HG02840 (cell line): ENCODE data around the gene EIF5A.
A peak's percentile ranks its signal among the peaks of the same experiment; 100 is the strongest.

Experiments used
- ATAC-seq: cut with Tn5 transposase; IDR thresholded peaks from one replicate; pipeline ENCODE4 v1.9.1; 2021; ENCODE audit warnings: mild to moderate bottlenecking, moderate library complexity, moderate number of reproducible peaks; ENCODE audit not compliant: unreplicated experiment, low FRiP score

The EIF5A gene

GRCh38 chr17:7306911-7307685, at the start of gene EIF5A:
Gene EIF5A (plus strand): TSS chr17:7307628. CDS start chr17:7309636, 2,008 bp downstream.
- ATAC-seq = peak; percentile 74

GRCh38 chr17:7258731-7259554, 48.5 kb upstream of the EIF5A start:
- no peak for ATAC-seq

- ATAC-seq = no peak
These were observed 47.9 kb upstream of the EIF5A start for GRCh38 chr17:7259555-7259889.

- no peak for ATAC-seq
These were observed 47.3 kb upstream of the EIF5A start for GRCh38 chr17:7260151-7260550.

DNA sequence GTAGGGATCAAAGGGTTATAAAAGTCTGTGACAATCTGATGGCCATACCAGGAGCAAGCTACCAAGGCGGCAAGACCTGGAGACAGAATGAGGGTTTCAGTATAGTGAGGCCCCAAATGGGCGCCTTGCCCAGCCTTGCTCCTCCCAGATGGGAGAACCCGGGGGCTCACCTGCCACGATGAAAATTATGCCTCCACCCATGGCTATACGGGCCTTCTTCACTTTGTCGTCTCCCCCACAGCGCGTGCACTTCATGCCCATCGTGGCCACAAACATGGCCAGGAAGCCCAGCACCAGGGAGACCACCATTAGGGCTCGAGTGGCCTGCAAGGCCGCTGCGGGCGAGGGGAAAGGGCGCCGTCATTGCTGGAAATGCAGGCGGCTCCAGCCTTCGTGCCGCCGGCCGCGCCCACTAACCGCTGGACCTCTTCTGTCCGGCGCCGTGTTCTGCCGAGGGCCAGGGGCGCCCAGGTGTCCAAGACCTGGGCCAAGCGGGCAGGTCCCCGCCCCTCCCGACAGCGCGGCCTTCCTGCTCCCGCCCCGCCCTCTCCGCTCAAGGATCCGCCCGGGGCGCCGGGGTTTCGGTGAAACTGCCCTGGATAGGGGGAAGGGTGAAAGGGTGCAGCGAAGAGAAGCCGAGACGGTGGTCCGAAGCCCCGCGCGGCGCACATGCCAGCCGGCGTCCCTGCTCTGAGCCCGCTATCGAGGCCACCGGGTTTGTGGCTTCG, 46.6 kb upstream of the EIF5A start:
- no peak for ATAC-seq

DNA sequence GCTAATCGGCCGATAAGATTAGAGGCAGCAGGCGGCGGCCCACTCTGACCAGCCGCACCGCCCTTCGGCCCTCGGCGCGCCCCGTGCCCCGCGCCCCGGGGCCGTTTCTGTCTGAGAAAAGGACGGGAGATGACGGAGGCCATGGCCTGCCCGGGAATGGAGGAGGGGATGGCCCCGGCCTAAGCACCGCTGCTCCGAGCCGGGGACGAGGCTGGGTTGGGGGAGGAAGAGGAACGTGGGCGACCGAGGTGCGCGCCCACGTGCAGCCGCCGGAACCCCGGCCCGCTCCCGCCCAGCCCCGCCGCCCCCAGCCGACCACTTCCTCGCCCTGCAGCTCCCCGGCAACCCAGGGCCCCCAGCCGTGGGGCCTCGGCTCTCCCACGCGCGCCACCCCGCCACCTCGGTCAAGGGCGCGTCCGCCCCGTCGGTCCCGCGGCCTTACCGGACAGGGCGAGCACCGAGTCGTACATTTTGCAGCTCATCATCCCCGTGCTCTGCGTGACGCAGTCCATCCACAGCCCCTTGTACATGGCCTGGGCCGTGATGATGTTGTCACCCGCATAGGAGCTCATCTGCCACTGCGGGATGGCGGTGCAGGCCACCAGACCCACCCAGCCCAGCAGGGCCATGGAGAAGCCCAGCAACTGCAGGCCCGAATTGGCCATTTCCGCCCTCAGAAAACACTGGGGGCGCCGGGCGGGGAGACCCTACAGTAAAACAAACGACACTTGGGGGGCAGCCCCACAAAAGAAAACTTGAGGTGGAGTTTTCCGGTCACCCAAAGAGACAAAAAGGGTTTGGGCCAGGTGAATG, 45.8 kb upstream of the EIF5A start:
- ATAC-seq = no peak

- no peak for ATAC-seq
These were observed 45.1 kb upstream of the EIF5A start, which contains the start of gene CLDN7 for GRCh38 chr17:7262192-7262934. Gene CLDN7 (minus strand): TSS chr17:7262478. CDS start chr17:7262043, 435 bp downstream.

- ATAC-seq = no peak
These were observed 44.3 kb upstream of the EIF5A start for GRCh38 chr17:7262935-7263800.

- ATAC-seq = no peak
These were observed 43.7 kb upstream of the EIF5A start for GRCh38 chr17:7263801-7264078.

- no peak for ATAC-seq
These were observed 40.6 kb upstream of the EIF5A start for GRCh38 chr17:7266784-7267183.

DNA sequence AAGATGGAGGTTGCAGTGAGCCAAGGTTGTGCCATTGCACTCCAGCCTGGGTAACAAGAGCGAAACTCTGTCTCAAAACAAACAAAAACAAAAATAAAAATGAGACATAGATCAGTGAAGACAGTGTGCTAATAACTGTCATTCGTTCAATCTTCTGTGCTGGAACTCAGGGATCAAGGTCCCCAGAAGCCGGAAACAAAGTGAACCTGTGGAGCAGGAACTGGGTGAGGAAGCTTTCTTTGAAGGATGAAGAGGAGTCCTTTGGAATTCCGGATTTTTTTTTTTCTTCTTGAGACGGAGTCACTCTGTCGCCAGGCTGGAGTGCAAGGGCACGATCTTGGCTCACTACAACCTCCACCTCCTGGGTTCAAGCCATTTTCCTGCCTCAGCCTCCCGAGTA, 28.0 kb upstream of the EIF5A start:
- no peak for ATAC-seq

- ATAC-seq = peak; percentile 51
These were observed 26.8 kb upstream of the EIF5A start for GRCh38 chr17:7280519-7281073.

DNA sequence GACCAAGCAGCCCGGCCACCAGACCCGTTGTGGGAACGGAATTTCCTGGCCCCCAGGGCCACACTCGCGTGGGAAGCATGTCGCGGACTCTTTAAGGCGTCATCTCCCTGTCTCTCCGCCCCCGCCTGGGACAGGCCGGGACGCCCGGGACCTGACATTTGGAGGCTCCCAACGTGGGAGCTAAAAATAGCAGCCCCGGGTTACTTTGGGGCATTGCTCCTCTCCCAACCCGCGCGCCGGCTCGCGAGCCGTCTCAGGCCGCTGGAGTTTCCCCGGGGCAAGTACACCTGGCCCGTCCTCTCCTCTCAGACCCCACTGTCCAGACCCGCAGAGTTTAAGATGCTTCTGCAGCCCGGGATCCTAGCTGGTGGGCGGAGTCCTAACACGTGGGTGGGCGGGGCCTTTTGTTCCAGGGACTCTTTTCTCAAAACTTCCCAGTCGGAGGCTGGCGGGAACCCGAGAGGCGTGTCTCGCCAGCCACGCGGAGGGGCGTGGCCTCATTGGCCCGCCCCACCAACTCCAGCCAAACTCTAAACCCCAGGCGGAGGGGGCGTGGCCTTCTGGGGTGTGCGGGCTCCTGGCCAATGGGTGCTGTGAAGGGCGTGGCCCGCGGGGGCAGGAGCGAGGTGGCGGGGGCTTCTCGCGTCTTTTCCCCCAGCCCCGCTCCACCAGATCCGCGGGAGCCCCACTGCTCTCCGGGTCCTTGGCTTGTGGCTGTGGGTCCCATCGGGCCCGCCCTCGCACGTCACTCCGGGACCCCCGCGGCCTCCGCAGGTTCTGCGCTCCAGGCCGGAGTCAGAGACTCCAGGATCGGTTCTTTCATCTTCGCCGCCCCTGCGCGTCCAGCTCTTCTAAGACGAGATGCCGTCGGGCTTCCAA, 26.1 kb upstream of the EIF5A start, which contains the start of gene SLC2A4:
SLC2A4 (plus strand) TSS at position 645 of the 879 bp plus-strand sequence; CDS start at position 862, 217 bp downstream.
- ATAC-seq = peak; percentile 50

DNA sequence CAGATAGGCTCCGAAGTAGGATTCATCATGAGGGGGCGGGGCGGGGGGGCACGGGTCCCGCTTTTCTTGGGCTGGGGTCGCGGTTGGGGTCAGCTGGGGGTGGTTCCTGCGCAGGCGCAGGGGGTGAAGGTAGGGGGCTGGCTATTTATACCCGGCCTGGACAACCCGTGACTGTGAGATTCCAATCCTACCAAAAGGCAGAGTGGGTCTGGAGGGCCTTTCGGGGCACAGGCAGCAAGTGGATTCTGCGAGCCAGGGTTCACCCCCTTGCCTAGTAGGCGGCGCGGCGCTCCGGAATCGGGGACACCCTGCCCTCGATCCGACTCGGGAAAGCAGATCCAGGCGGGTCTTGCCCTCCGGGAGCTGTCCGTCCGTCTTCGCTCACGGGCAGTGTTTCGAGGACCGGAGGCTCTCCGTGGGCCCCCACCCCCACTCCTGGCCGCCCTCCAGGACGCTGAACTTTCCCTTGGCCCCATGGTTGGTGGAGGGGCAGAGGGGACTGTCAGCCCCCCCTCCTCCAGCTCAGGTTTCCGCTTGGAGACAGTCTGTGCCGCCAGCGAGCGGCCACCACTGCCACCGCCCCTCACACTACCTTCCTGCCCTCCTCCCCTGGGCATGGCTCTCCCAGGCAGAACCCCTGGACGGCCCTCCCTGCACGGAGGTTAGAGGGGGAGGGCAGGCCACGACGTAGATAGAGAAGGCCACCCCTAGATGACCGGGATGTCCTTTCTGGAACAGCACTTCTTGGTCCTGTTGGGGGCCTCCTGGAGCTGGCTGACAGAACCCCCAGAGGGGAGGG, 25.3 kb upstream of the EIF5A start:
- no peak for ATAC-seq

DNA sequence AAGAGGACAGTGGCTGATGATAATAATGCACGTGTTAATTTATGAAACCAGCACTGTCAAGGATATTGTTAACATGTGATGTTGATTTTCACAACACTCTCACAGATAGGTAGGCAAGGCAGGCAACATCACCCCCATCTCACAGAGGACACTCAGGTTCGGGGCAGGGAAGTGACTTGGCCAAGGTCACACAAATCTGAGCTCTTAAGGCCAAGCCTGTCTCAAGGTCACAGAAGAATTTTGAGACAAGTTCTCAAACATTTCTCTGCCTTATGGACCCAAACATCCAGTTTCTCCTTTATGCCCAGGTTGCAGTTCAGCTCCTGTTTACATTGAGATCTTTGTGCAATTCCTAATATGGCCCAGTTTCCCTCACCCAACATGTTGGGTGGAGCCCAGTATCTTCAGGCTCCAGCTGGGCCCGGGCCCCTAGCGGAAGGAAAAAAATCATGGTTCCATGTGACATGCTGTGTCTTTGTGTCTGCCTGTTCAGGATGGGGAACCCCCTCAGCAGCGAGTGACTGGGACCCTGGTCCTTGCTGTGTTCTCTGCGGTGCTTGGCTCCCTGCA, 24.6 kb upstream of the EIF5A start:
- no peak for ATAC-seq

GRCh38 chr17:7283471-7284216, 23.8 kb upstream of the EIF5A start:
- no peak for ATAC-seq
